ENCODE results near the gene H1-8. TPM values are rescaled to one million over a fixed set of nuclear protein-coding genes. Genes with fewer than 3 reads are reported as not detected.
A peak's percentile ranks its signal among the peaks of the same experiment; 100 is the strongest.

The H1-8 gene
- total RNA-seq, 2 donors from 2014 or later, result not detected

DNA sequence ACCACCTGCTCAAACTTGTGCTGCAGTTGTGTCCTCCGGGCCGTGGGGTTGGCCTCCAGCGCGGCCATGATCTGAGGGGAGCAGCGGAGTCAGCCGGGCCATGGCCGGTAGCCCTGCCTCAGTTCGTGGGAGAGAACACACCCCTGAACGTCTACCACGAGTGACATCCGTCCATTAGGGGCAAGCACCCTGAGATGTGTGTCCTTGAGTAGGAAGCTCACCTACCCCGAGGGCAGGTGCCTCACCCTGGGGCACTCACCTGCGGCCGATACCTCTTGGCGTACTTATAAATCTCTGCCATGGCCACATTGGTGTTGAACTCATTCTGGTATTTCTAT lies 13.4 kb downstream of the H1-8 start:
- Histone ChIP-seq H3K4me1 (ENCODE audit: control insufficient read depth, insufficient read depth, low read length) (no peaks in the 10 kb centered on the region), H3K9ac (ENCODE audit: extremely low read depth, low read length, poor library complexity, severe bottlenecking) (no peak overlapping the region), H3K36me3 (ENCODE audit: control insufficient read depth, insufficient read depth, low read length) (no peaks in the 10 kb centered on the region), H3K4me3 (ENCODE audit: low read length) (no peak overlapping the region), H3K9me3 (ENCODE audit: control insufficient read depth, low read length) (no peaks in the 10 kb centered on the region), H3K27ac (ENCODE audit: low read depth, low read length) (no peak overlapping the region), H3K27me3 (ENCODE audit: control insufficient read depth, insufficient read depth, low read length, poor library complexity, severe bottlenecking) (no peaks in the 10 kb centered on the region)
- no peaks in the 10 kb centered on the region for H3K9me3 Mint-ChIP-seq
- peaks cover 27% of the 10 kb centered on the region for H3K36me3 Mint-ChIP-seq (ENCODE audit: low read depth)
- DNase-seq, result no peak
- no peak for TF ChIP-seq CTCF (conservative IDR thresholded peaks at IDR 0.05)
- no peak overlapping the region for H3K27ac Mint-ChIP-seq
- H3K4me3 Mint-ChIP-seq, result no peak overlapping the region
- H3K4me1 Mint-ChIP-seq, result peaks cover 28% of the 10 kb centered on the region
- 95 to 97% methylated on average over 14 to 15 of the region's 15 CpGs for WGBS, 2 experiments (ENCODE audit: insufficient coverage in 1 of 2, insufficient read length in 1 of 2)
- H3K27me3 Mint-ChIP-seq (ENCODE audit: insufficient read depth), result no peaks in the 10 kb centered on the region

DNA sequence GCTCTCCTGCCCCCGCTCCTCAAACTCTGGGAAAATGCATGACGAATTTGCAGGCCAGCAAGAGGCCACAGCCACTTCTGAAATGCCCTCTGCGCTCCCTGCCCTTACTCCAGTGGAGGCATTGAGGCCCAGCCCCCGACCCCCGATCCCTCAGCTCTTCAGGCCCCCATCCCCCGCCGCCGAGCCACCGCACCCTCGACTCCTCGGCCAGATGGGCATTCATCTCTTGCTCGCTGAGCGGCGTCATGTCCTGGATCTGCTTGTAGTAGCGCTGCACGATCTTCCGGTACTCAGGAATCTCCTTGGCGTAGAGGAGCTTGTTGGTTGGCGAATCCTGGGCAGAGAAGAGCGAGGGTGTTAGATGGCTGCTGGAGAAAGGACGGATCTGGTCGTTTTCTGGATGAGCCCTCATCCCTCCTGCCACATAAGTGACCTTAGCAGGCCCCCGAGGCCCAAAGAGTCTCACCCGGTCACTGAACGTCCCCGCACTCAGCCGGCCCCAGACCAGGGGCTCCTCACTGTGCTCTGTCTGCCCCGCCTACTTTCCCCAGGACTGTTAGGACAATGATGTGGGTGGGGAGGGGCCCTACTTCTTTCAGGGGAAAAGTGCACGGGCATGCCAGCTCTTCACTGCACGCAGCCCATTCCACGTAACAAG lies 14.0 kb downstream of the H1-8 start:
- Histone ChIP-seq H3K27ac (ENCODE audit: low read depth, low read length) (peak overlapping the region; percentile 17), H3K4me3 (ENCODE audit: low read length) (no peak overlapping the region), H3K36me3 (ENCODE audit: control insufficient read depth, insufficient read depth, low read length) (no peaks in the 10 kb centered on the region), H3K9me3 (ENCODE audit: control insufficient read depth, low read length) (no peaks in the 10 kb centered on the region), H3K27me3 (ENCODE audit: control insufficient read depth, insufficient read depth, low read length, poor library complexity, severe bottlenecking) (no peaks in the 10 kb centered on the region), H3K9ac (ENCODE audit: extremely low read depth, low read length, poor library complexity, severe bottlenecking) (no peak overlapping the region), H3K4me1 (ENCODE audit: control insufficient read depth, insufficient read depth, low read length) (no peaks in the 10 kb centered on the region)
- peak overlapping the region; percentile 45 for H3K27ac Mint-ChIP-seq
- WGBS, 2 experiments (ENCODE audit: insufficient coverage in 1 of 2, insufficient read length in 1 of 2), result 90 to 97% methylated on average over 16 to 31 of the region's 31 CpGs
- H3K27me3 Mint-ChIP-seq (ENCODE audit: insufficient read depth), result no peaks in the 10 kb centered on the region
- peaks cover 27% of the 10 kb centered on the region for H3K36me3 Mint-ChIP-seq (ENCODE audit: low read depth)
- H3K9me3 Mint-ChIP-seq, result no peaks in the 10 kb centered on the region
- no peak overlapping the region for H3K4me3 Mint-ChIP-seq
- DNase-seq, result no peak
- H3K4me1 Mint-ChIP-seq, result peaks cover 28% of the 10 kb centered on the region
- no peak for TF ChIP-seq CTCF (conservative IDR thresholded peaks at IDR 0.05)

- peak overlapping the region; percentile 4 for H3K27ac Mint-ChIP-seq
- Histone ChIP-seq H3K36me3 (ENCODE audit: control insufficient read depth, insufficient read depth, low read length) (no peaks in the 10 kb centered on the region), H3K9ac (ENCODE audit: extremely low read depth, low read length, poor library complexity, severe bottlenecking) (no peak overlapping the region), H3K4me1 (ENCODE audit: control insufficient read depth, insufficient read depth, low read length) (no peaks in the 10 kb centered on the region), H3K4me3 (ENCODE audit: low read length) (no peak overlapping the region), H3K27ac (ENCODE audit: low read depth, low read length) (peak overlapping the region; percentile 17), H3K9me3 (ENCODE audit: control insufficient read depth, low read length) (no peaks in the 10 kb centered on the region), H3K27me3 (ENCODE audit: control insufficient read depth, insufficient read depth, low read length, poor library complexity, severe bottlenecking) (no peaks in the 10 kb centered on the region)
- no peak for DNase-seq
- H3K27me3 Mint-ChIP-seq (ENCODE audit: insufficient read depth), result no peaks in the 10 kb centered on the region
- peaks cover 30% of the 10 kb centered on the region for H3K36me3 Mint-ChIP-seq (ENCODE audit: low read depth)
- 90 to 94% methylated on average over 11 of the region's 11 CpGs for WGBS, 2 experiments (ENCODE audit: insufficient coverage in 1 of 2, insufficient read length in 1 of 2)
- H3K4me3 Mint-ChIP-seq, result no peak overlapping the region
- peaks cover 23% of the 10 kb centered on the region for H3K4me1 Mint-ChIP-seq
- no peak for TF ChIP-seq CTCF (conservative IDR thresholded peaks at IDR 0.05)
- no peaks in the 10 kb centered on the region for H3K9me3 Mint-ChIP-seq
Observed at GRCh38 chr3:129557548-129557894, 14.5 kb downstream of the H1-8 start.

Data from endodermal cell (in vitro differentiated cells).